GM12872 (cell line): ENCODE results near the gene NGF.

ENCODE experiments used
- TF ChIP-seq, protein P1 (sequence below): IDR thresholded peaks from 3 replicates; pipeline ENCODE4 v1.5.1; 2011; ENCODE audit warnings: low read depth, mild to moderate bottlenecking, low read length, moderate library complexity; ENCODE audit not compliant: insufficient read depth

The NGF gene

GRCh38 chr1:115364046-115364779 lies 26.2 kb upstream of the NGF start:
- TF ChIP-seq, protein P1, sequence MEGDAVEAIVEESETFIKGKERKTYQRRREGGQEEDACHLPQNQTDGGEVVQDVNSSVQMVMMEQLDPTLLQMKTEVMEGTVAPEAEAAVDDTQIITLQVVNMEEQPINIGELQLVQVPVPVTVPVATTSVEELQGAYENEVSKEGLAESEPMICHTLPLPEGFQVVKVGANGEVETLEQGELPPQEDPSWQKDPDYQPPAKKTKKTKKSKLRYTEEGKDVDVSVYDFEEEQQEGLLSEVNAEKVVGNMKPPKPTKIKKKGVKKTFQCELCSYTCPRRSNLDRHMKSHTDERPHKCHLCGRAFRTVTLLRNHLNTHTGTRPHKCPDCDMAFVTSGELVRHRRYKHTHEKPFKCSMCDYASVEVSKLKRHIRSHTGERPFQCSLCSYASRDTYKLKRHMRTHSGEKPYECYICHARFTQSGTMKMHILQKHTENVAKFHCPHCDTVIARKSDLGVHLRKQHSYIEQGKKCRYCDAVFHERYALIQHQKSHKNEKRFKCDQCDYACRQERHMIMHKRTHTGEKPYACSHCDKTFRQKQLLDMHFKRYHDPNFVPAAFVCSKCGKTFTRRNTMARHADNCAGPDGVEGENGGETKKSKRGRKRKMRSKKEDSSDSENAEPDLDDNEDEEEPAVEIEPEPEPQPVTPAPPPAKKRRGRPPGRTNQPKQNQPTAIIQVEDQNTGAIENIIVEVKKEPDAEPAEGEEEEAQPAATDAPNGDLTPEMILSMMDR, result no peak

DNA sequence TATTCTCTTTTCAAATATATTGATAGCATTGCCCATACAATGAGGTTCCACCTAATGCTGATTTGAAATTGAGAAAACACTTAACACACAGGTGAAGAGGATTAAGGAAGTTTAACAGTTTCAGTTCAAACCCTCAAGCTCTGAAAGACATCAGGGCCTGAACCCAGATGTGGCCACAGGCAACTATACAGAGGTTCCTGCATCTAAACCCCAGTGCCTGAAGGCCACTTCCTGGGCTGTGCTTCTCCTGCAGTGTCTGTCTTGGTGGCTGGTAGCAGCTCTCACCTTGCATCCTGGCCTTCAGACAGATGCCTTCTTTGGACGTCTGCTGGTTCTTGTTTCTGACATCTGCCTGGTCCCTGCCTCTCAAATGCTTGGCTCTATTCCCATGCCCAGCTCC lies 25.1 kb upstream of the NGF start:
- TF ChIP-seq, protein P1, result no peak

GRCh38 chr1:115356356-115356755 lies 18.3 kb upstream of the NGF start:
- TF ChIP-seq, protein P1, result no peak

- TF ChIP-seq, protein P1, result no peak
Observed at GRCh38 chr1:115355069-115355468, 17.0 kb upstream of the NGF start.

DNA sequence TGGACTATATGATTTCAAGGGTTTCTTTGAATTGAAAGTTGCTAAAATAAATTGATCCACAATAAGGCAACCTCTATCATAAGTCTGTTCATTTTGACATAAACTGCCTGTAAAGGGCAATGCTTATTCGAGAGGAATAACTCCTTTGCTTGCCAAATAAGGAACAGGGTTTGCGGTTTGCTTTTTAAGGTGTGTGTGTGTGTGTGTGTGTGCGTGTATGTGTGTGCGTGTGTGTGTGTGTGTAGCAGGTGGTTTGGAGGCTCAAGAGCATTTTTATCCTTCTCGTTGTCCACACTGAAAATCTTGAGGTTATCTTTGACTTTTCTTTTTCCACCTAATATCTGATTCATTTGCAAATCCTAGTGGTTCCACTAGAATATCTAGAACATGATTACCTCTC lies 13.1 kb upstream of the NGF start:
- TF ChIP-seq, protein P1, result no peak

GRCh38 chr1:115348636-115349035 lies 10.6 kb upstream of the NGF start:
- TF ChIP-seq, protein P1, result no peak

DNA sequence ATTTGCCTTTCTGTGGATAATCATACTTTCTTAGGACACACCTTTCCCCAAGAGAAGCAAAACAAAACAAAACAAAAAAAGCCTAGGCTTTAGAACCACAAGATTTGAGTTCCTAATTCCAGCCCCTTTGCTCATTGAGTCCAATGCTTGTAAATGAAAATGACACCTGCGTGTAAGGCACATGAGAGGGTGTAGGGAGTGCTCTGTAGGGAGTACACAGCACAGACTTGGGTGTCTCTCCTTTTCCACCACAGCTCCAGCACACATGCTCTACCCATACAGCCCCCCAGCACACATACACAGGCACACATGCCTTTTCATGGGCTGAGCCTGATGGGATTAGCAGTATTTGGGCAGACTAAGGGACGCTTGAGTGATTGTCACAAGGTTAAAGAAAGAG lies 9.2 kb upstream of the NGF start:
- TF ChIP-seq, protein P1, result no peak
